Stimulated activated effector memory CD8-positive, alpha-beta T cell treated with anti-CD3 and anti-CD28 coated beads, Interleukin-12 subunit alpha, Interleukin-12 subunit beta, amount 100 ng/mL, for 72 hours (primary cell): ENCODE results near the gene LTC4S.

Source experiments
- ATAC-seq: fragments of 150-1000 bp; cut with Tn5 transposase; 2 replicates; pipeline ENCODE4 v1.10.0; 2021
- DNase-seq, 2 donors: peaks; one replicate each; pipeline ENCODE4 v3.0.0; 2021 to 2022; ENCODE audit warnings: low spot score in 2 of 2
- H3K27ac Mint-ChIP-seq: one replicate; pipeline ENCODE4 v1.8.0; 2022; ENCODE audit warnings: mild to moderate bottlenecking, mixed read lengths
- H3K36me3 Mint-ChIP-seq: one replicate; pipeline ENCODE4 v1.8.0; 2022; ENCODE audit warnings: mild to moderate bottlenecking, mixed read lengths
- H3K4me1 Mint-ChIP-seq: one replicate; pipeline ENCODE4 v1.8.0; 2022; ENCODE audit warnings: mixed read lengths
- H3K4me3 Mint-ChIP-seq: one replicate; pipeline ENCODE4 v1.8.0; 2022; ENCODE audit warnings: mild to moderate bottlenecking, mixed read lengths
- H3K9me3 Mint-ChIP-seq: one replicate; pipeline ENCODE4 v1.8.0; 2022; ENCODE audit warnings: mixed read lengths

The LTC4S gene

DNA sequence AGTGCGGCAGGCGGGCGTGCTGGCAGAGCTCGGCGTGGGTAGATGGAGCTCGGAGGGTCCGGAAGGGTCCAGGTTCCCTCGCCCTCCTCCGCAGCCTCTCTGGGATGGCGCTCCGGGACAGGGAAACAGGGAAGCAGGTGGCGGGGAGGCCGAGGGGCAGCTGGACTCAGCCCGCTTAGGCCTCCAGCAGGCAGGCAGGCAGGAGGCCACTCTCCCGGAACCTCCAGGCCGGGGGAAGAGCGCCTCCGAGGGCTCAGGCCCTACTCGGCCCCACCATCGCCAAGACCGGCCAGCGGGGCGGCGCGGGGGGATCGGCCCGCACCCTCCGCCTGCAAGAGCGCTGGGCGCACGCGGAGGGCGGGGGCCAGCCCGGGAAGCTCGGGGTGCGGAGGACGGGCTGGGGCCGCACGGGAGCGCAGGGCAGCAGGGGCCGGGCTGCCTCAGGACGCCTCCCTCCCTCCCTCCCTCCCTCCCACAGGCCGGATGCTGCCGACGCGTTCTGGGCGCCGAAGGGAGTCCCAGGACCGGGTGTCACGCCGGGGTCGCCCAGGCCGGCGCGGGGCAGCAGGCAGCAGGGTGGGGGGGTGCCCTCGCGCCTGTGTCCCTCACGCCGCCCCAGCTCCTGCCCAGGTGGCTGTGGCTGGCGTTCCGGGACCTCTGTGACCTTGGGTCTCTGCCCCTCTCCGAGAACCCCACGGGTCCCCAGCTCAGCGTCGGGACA is 11.9 kb downstream of the LTC4S start:
- ATAC-seq (peak; percentile 27), DNase-seq (no peak)
- peak overlapping the region; percentile 84 for H3K4me3 Mint-ChIP-seq
- H3K27ac Mint-ChIP-seq, result peak overlapping the region; percentile 90
- H3K4me1 Mint-ChIP-seq, result peaks cover 40% of the 10 kb centered on the region
- H3K9me3 Mint-ChIP-seq, result no peaks in the 10 kb centered on the region
- peaks cover 21% of the 10 kb centered on the region for H3K36me3 Mint-ChIP-seq

DNA sequence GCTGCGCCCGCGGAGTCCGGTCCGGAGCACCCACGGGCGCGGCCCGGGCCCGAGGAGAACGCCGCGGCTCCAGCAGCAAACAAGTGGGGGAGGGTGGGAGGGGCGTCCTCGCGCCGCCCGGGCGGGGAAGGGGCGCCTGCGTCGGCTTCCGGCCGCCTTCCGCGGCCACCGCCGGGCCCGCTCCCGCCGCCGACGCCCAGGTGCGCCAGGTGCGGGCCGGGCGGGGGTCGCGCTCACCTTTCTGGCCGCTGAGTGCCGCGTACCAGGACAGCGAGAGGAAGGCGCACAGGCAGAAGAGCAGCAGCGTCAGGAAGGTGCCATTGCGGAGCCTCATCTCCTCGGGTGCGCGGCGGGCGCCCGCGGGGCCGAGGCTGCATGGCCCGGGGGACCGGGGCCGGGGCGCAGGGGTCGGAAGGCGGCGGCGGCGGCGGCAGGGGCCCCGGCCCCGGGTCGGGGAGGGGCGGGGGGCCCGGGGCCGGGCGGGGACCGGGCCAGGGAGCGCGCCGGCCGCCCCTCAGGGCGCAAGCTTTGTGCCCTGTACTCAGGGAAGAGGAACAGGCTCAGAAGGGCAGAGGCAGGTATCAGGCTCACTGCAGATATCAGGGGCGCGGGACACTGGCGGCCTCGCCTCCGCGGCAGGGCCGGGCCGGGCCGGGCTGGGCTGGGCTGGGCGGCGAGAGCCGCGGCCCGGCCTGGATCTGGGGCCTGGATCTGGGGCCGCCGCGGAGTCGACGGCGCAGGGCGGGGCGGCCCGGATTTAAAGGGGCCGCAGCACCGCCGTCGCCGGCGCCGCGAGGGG is 12.7 kb downstream of the LTC4S start, which contains the start of gene MGAT4B:
MGAT4B (minus strand) TSS at position 617 of the 799 bp plus-strand sequence; CDS start at position 334, 283 bp downstream.
- ATAC-seq, result peak; percentile 77
- Mint-ChIP-seq H3K4me1 (peaks cover 39% of the 10 kb centered on the region), H3K9me3 (no peaks in the 10 kb centered on the region), H3K36me3 (peaks cover 21% of the 10 kb centered on the region), H3K27ac (peak within 1 kb of the TSS; percentile 90), H3K4me3 (peak within 1 kb of the TSS; percentile 84)
- DNase-seq, result peak; percentile 51 to 78

DNA sequence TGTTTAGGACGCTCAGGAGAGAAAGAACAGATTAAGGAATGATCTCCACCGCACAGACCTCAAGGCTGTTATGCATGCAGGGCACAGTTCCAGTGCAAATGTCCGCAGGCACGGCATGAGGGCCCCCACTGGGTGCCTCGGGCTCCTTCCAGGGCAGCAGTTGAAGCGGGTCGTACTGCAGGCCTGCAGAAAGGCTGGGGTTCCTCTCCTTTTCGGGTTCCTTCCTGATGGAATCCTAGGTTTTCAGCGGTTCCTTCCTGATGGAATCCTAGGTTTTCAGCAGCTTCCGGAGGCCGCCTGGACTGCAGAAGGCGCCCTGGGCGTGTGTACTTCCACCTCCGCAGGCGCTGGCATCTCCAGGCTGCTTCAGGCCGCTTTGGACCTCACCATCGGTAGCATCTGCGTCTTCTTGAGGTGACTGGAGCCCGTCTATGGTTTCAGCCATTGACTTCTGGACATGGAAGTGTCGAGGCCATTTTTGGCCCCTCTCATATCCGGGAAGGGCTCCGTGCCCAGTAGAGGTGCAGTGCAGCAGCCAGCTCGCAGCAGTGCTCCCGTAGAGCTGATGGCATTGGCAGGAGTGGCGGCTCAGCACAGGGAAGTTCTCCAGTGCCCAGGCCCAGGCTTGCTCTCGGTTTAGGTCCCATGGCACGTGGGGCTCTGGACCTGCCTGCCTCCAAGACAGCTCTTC is 18.5 kb downstream of the LTC4S start:
- Mint-ChIP-seq H3K4me3 (no peak overlapping the region), H3K27ac (no peak overlapping the region), H3K9me3 (no peaks in the 10 kb centered on the region), H3K4me1 (peaks cover 7% of the 10 kb centered on the region), H3K36me3 (peaks cover 8% of the 10 kb centered on the region)
- no peak for ATAC-seq
- DNase-seq, result no peak

GRCh38 chr5:179812997-179813607 is 19.3 kb downstream of the LTC4S start:
- H3K4me3 Mint-ChIP-seq, result no peak overlapping the region
- no peak for ATAC-seq
- no peaks in the 10 kb centered on the region for H3K9me3 Mint-ChIP-seq
- H3K27ac Mint-ChIP-seq, result no peak overlapping the region
- no peak for DNase-seq
- peaks cover 15% of the 10 kb centered on the region for H3K4me1 Mint-ChIP-seq
- peaks cover 11% of the 10 kb centered on the region for H3K36me3 Mint-ChIP-seq

- ATAC-seq (no peak), DNase-seq (no peak)
- Mint-ChIP-seq H3K27ac (no peak overlapping the region), H3K4me1 (peaks cover 23% of the 10 kb centered on the region), H3K4me3 (no peak overlapping the region), H3K9me3 (no peaks in the 10 kb centered on the region), H3K36me3 (peaks cover 19% of the 10 kb centered on the region)
These were observed 20.3 kb downstream of the LTC4S start for GRCh38 chr5:179814090-179814489.

DNA sequence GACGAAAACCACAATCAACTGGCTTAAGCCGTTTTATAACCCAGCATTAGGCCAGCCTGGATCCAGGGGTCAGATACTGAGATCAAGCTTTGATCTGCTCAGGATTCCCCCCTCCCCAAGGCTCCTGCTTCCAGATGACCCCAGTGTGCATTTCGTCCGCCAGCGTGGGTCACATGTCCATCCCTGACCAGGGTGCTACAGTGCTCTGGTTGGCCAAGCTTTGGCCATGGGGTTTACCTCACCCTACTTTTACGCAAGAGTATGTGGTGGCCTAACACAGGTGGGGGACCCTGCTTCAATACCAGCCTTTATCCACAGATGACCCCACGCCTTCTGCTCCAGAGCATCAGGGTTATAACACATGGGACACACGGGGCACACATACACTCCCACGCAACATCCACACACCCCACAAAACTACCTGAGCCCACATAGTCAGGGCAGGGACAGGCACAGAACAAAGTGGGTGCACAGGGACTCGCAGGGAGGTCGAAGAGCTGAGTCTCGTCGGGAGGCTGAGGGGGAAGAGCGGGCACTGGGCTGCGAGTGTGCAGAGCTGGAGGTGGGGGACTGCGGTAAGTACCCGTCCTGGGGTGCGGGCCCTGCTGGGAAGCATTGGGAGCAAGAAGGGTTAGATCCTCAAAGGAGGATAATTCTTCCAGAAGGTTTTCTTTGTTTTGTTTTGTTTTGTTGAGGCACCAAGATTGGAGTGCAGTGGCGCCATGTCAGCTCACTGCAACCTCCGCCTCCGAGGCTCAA is 21.9 kb downstream of the LTC4S start:
- DNase-seq, result no peak
- H3K4me1 Mint-ChIP-seq, result peaks cover 34% of the 10 kb centered on the region
- ATAC-seq, result no peak
- H3K36me3 Mint-ChIP-seq, result peaks cover 33% of the 10 kb centered on the region
- H3K4me3 Mint-ChIP-seq, result peak overlapping the region; percentile 33
- H3K9me3 Mint-ChIP-seq, result no peaks in the 10 kb centered on the region
- no peak overlapping the region for H3K27ac Mint-ChIP-seq

DNA sequence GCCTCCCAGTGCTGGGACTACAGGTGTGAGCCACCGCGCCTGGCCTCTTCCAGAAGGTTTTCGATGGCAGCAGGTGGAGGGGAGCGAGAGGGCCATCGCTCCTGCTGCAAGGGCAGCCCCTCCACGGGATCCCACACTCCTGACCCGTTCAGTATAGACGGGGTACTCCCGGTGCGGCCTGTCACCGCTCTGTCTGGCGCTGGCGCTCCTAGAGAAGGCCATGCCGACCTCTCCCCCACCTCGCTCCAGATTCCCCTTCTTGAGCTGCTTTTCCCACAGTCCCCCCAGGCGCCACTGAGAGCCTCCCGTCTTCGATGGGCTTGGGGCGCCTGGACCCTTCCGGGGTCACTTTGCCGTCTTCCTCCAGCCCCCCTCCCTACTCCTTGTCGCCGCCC is 22.6 kb downstream of the LTC4S start:
- Mint-ChIP-seq H3K4me1 (peaks cover 34% of the 10 kb centered on the region), H3K9me3 (no peaks in the 10 kb centered on the region), H3K36me3 (peaks cover 37% of the 10 kb centered on the region), H3K27ac (no peak overlapping the region), H3K4me3 (no peak overlapping the region)
- no peak for DNase-seq
- ATAC-seq, result no peak

- peaks cover 42% of the 10 kb centered on the region for H3K36me3 Mint-ChIP-seq
- peak overlapping the region; percentile 97 for H3K27ac Mint-ChIP-seq
These were observed 23.1 kb downstream of the LTC4S start for GRCh38 chr5:179816796-179817469.

GRCh38 chr5:179817470-179817840 is 23.7 kb downstream of the LTC4S start:
- Mint-ChIP-seq H3K9me3 (no peaks in the 10 kb centered on the region), H3K36me3 (peaks cover 47% of the 10 kb centered on the region), H3K27ac (peak overlapping the region; percentile 97), H3K4me1 (peaks cover 45% of the 10 kb centered on the region), H3K4me3 (peak overlapping the region; percentile 88)
- ATAC-seq (no peak), DNase-seq (no peak)

More at GRCh38 chr5:179816796-179817469, 23.1 kb downstream of the LTC4S start:
- H3K4me3 Mint-ChIP-seq, result peak overlapping the region; percentile 88
- no peak for DNase-seq
- peaks cover 40% of the 10 kb centered on the region for H3K4me1 Mint-ChIP-seq
- ATAC-seq, result no peak
- no peaks in the 10 kb centered on the region for H3K9me3 Mint-ChIP-seq

DNA sequence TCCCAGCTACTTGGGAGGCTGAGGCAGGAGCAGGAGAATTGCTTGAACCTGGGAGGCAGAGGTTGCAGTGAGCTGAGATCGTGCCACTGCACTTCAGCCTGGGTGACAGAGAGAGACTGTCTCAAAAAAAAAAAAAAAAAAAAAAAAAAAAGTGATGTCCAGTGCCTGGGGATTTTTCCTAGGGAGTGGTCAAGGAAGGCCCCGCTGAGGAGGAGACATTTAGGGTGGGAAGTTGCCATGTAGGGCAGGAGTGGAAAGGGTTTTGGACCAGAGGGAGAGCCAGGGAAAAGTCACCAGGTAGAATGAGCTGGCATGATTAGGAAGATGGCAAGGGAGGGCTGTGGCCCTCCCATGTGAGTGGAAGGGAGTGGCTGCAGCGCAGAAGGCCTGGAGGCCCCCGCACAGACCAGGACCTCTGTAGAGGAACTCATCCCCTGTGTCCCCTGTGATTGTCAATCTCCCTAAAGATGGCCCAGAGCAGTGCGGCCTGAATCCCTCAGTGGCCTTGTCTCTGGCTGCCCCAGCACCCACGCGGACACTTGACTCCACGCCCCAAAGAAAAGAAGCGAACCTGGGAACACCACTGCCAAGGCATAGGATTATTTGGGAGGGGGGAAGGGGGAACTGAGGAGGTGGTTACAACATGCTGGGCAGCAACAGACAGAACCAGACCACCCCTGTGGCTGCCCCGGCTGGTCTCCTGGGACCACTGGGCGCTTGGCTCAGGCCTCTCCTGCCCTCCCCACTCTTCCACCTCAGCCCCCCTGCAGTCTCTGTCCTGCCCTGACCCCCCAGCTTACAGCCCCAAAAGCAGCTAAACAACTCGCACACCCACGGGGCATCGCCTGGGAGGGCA is 24.3 kb downstream of the LTC4S start:
- H3K36me3 Mint-ChIP-seq, result peaks cover 47% of the 10 kb centered on the region
- peaks cover 51% of the 10 kb centered on the region for H3K4me1 Mint-ChIP-seq
- no peaks in the 10 kb centered on the region for H3K9me3 Mint-ChIP-seq
- DNase-seq (no peak), ATAC-seq (no peak)
- H3K27ac Mint-ChIP-seq, result peak overlapping the region; percentile 97
- H3K4me3 Mint-ChIP-seq, result peak overlapping the region; percentile 88

GRCh38 chr5:179818746-179819295 is 25.0 kb downstream of the LTC4S start:
- Mint-ChIP-seq H3K9me3 (no peaks in the 10 kb centered on the region), H3K4me3 (peak overlapping the region; percentile 88), H3K36me3 (peaks cover 54% of the 10 kb centered on the region), H3K4me1 (peaks cover 52% of the 10 kb centered on the region), H3K27ac (peak overlapping the region; percentile 97)
- DNase-seq (peak; percentile 82 to 94), ATAC-seq (peak; percentile 82)

DNA sequence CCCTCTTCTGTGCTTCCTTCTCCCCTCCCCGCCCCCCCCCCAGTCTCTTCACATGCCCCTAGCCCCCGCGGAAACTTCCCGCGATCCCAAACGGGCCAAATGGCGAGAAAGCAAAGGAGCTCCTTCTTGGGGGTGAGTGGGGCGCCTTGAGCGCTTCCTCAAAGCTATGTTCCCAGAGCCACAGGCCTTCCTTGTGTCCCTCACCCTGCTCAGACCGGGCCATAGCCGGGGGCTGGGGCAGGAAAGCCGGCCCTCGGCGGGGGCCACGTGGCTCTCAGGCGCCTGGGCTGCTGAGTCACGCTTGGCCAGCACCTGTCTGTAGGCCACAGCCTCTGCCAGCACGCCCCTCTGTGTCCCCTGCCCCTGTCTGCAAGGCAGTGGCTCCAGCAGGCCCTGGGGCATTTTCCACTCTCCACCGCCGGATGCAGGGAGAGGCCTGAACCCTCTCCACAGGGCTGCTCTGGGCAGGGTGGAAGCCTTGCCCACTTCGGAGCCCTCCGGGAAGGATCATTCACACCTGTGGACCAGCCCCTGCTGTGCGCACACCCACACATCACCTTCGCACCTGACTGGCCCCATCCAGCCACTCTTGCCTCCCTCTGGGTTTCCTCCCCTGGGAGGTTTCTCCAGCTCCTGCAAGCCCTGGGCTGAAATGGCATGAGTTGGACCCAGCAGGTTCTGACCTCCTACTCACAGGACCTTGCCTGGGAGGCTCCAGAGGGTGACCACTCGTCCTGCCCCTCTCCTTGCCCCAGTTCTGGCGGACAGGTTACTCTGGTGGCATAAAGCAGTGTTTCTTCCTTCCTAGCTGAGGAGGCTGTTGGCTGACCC is 25.7 kb downstream of the LTC4S start:
- DNase-seq, result peak; percentile 52 to 76
- peak overlapping the region; percentile 97 for H3K27ac Mint-ChIP-seq
- H3K4me3 Mint-ChIP-seq, result peak overlapping the region; percentile 88

More for the DNA sequence above, 25.7 kb downstream of the LTC4S start:
- Mint-ChIP-seq H3K4me1 (peaks cover 54% of the 10 kb centered on the region), H3K9me3 (no peaks in the 10 kb centered on the region), H3K36me3 (peaks cover 60% of the 10 kb centered on the region)
- ATAC-seq, result peak; percentile 54
